Gastrocnemius medialis (tissue), 4 donors: ENCODE measurements around the gene LYZ. TPM values are rescaled to one million over a fixed set of nuclear protein-coding genes. Genes with fewer than 3 reads are reported as not detected.

ENCODE experiments used
- ATAC-seq, 2 donors: fragments of 150-250 bp; one replicate each; pipeline ENCODE4 v1.9.1; 2016
- DNase-seq, 2 donors: peaks; one replicate each; pipeline ENCODE4 v3.0.0-alpha.2; 2019
- H3K27ac ChIP-seq, 4 donors: fragments of 200-600 bp; sonication (generic); 1 replicate in 1 of 4; 2 replicates in 3 of 4; pipeline ENCODE4 v1.5.1; 2016 to 2018; ENCODE audit warnings: mild to moderate bottlenecking in 2 of 4, moderate library complexity in 1 of 4
- H3K27me3 ChIP-seq, 3 donors: fragments of 200-600 bp; sonication (generic) in 2 of 3; 1 replicate in 1 of 3; 2 replicates in 2 of 3; pipeline versions ENCODE4 v1.5.1 to v1.6.0; 2016 to 2019; ENCODE audit warnings: mild to moderate bottlenecking in 1 of 3, moderate library complexity in 1 of 3
- H3K36me3 ChIP-seq, 2 donors: fragments of 200-600 bp; sonication (generic) in 1 of 2; one replicate each; pipeline ENCODE4 v1.5.1; 2017 to 2018
- H3K4me1 ChIP-seq, 2 donors: fragments of 200-600 bp; sonication (generic) in 1 of 2; one replicate each; pipeline ENCODE4 v1.5.1; 2016 to 2017; ENCODE audit warnings: mild to moderate bottlenecking in 2 of 2
- H3K4me3 ChIP-seq, 4 donors: fragments of 200-600 bp; sonication (generic) in 3 of 4; 1 replicate in 1 of 4; 2 replicates in 3 of 4; pipeline ENCODE4 v1.5.1; 2016 to 2019; ENCODE audit warnings: mild to moderate bottlenecking in 2 of 4
- H3K9me3 ChIP-seq, 3 donors: fragments of 200-600 bp; sonication (generic) in 2 of 3; 1 replicate in 1 of 3; 2 replicates in 2 of 3; pipeline ENCODE4 v1.5.1; 2016 to 2019
- POLR2A ChIP-seq, 2 donors: fragments of 450-650 bp; IDR thresholded peaks; one replicate each; pipeline ENCODE4 v1.6.1; 2017; ENCODE audit warnings: antibody characterized with exemption in 2 of 2, mild to moderate bottlenecking in 2 of 2, moderate library complexity in 2 of 2
- in situ Hi-C, 4 donors: fragments of 200-750 bp; cut with MboI; loops; one replicate each; pipeline versions ENCODE4 v1.15.0 to v1.8.0; 2017; ENCODE audit warnings: low sequenced_read_pairs in 4 of 4
- intact Hi-C: fragments of 100-400 bp; cut with DNase I; formaldehyde crosslinking; loops from one replicate; pipeline ENCODE4 v1.15.1; 2023; ENCODE audit warnings: low total_unique reads
- total RNA-seq, 4 donors: library from RNA; depleted of rRNA; stranded (reverse); fragments of >200 nt; gene quantifications; one replicate each; pipeline versions ENCODE4 v1.1.0 to v1.2.3, GENCODE V29; 2016
- TF ChIP-seq, protein P1 (sequence below), 5 experiments: fragments of 450-650 bp in 3 of 5; fragments of 200-600 bp in 2 of 5; sonication (generic) in 2 of 5; IDR thresholded peaks in 4 of 5; conservative IDR thresholded peaks in 1 of 5; 1 replicate in 4 of 5; 2 replicates in 1 of 5; pipeline ENCODE4 v1.5.1; 2016 to 2019; ENCODE audit warnings: antibody characterized with exemption in 5 of 5, mild to moderate bottlenecking in 3 of 5, moderate library complexity in 3 of 5

Gene LYZ
- total RNA-seq, 4 donors from 2014 or later: 5.3 to 13.8 (median 12.8) TPM

DNA sequence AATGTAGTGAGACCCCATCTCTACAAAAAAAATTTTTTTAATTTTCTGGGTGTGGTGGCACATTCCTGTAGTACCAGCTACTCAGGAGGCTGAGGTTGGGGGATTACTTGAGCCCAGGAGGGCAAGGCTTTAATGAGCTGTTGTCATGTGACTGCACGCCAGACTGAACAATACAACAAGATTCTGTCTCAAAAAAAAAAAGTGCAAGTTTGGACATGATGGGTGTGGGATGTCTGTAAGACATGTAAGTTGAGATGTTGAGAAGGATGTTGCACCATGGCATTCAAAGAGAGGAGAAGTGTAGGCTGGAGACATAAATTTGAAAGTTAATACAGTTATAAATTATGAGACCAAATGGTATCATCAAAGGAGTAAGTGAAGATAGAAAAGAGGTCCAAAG, 34.9 kb downstream of the LYZ start:
- Histone ChIP-seq H3K4me1 (no peaks in the 10 kb centered on the region), H3K27me3 (no peaks in the 10 kb centered on the region), H3K4me3 (no peak overlapping the region), H3K9me3 (no peaks in the 10 kb centered on the region), H3K27ac (no peak overlapping the region), H3K36me3 (no peaks in the 10 kb centered on the region)
- TF ChIP-seq, protein P1, sequence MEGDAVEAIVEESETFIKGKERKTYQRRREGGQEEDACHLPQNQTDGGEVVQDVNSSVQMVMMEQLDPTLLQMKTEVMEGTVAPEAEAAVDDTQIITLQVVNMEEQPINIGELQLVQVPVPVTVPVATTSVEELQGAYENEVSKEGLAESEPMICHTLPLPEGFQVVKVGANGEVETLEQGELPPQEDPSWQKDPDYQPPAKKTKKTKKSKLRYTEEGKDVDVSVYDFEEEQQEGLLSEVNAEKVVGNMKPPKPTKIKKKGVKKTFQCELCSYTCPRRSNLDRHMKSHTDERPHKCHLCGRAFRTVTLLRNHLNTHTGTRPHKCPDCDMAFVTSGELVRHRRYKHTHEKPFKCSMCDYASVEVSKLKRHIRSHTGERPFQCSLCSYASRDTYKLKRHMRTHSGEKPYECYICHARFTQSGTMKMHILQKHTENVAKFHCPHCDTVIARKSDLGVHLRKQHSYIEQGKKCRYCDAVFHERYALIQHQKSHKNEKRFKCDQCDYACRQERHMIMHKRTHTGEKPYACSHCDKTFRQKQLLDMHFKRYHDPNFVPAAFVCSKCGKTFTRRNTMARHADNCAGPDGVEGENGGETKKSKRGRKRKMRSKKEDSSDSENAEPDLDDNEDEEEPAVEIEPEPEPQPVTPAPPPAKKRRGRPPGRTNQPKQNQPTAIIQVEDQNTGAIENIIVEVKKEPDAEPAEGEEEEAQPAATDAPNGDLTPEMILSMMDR (IDR thresholded peaks at IDR 0.05 in 4 of 5, conservative IDR thresholded peaks at IDR 0.05 in 1 of 5): no peak
- no peak for TF ChIP-seq POLR2A (IDR thresholded peaks at IDR 0.05)
- ATAC-seq: no peak
- DNase-seq: no peak
- intact Hi-C loops: no loop called here
- in situ Hi-C loops: no loop called here

DNA sequence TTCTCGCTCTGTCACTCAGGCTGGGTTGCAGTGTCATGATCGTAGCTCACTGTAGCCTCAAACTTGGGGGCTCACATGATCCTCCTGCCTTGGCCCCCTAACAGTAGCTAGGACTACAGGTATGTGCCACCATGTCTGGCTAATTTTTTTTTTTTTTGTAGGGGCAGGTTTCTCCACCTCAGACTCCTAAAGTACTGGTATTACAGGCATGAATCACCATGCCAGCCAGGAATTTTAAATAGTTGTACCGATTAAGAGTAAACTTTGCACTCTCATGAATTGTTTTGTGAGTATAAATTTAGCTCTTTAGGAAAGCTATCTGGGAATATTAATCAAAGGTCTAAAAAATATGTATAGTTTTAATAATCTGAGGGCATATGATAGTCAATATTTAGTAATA, 36.9 kb downstream of the LYZ start:
- no peak overlapping the region for H3K4me3 ChIP-seq
- no peaks in the 10 kb centered on the region for H3K27me3 ChIP-seq
- H3K4me1 ChIP-seq: no peaks in the 10 kb centered on the region
- ATAC-seq (no peak), DNase-seq (no peak)
- H3K9me3 ChIP-seq: no peaks in the 10 kb centered on the region
- no peaks in the 10 kb centered on the region for H3K36me3 ChIP-seq
- in situ Hi-C loops (no loop called here), intact Hi-C loops (no loop called here)
- TF ChIP-seq, protein P1 (IDR thresholded peaks at IDR 0.05 in 4 of 5, conservative IDR thresholded peaks at IDR 0.05 in 1 of 5): no peak
- TF ChIP-seq POLR2A (IDR thresholded peaks at IDR 0.05): no peak
- H3K27ac ChIP-seq: no peak overlapping the region

DNA sequence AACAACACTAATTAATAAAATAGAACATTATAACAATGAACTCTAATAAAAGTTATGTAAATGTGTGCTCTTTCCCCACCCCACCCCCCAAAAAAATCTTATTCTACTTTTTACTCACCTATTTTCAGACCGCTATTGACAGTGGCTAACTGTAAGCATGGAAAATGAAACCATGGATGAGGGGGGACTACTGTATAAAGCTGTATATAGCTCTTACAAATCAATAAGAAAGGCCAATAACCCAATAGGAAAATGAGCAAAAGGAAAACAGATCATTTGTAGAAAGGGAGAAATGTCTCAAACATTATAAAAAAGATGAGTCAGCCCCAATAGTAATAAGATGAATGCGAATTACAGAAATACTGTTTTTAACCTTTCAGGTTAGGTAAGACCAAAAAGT, 38.7 kb downstream of the LYZ start:
- Histone ChIP-seq H3K27ac (no peak overlapping the region), H3K36me3 (no peaks in the 10 kb centered on the region), H3K4me1 (no peaks in the 10 kb centered on the region), H3K27me3 (no peaks in the 10 kb centered on the region), H3K9me3 (no peaks in the 10 kb centered on the region), H3K4me3 (no peak overlapping the region)
- TF ChIP-seq, protein P1 (IDR thresholded peaks at IDR 0.05 in 4 of 5, conservative IDR thresholded peaks at IDR 0.05 in 1 of 5): no peak
- TF ChIP-seq POLR2A (IDR thresholded peaks at IDR 0.05): no peak
- in situ Hi-C loops: no loop called here
- ATAC-seq (no peak), DNase-seq (no peak)
- intact Hi-C loops: no loop called here

DNA sequence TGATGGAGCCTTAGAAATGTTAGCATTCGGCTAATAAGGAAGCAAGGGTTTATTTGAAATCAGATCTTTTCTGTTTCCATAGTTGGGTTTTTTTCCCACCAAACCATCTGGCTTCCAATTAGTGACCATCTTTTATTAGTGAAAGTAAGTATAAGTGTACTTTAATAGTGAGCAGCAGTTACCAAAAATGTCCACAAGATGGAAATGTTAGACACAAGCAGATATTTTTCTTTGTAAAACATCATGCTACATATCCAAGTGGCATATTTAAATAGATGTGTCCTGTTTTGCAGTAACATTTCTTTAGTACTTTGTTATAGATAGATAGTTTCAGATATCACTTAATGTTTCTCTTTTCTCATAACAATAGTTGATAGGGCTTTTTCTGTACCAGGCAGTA, 40.2 kb downstream of the LYZ start:
- DNase-seq: no peak
- H3K9me3 ChIP-seq: no peaks in the 10 kb centered on the region
- ATAC-seq: no peak
- no peak overlapping the region for H3K27ac ChIP-seq
- H3K4me3 ChIP-seq: no peak overlapping the region
- H3K4me1 ChIP-seq: no peaks in the 10 kb centered on the region
- intact Hi-C loops: no loop called here
- TF ChIP-seq POLR2A (IDR thresholded peaks at IDR 0.05): no peak
- TF ChIP-seq, protein P1 (IDR thresholded peaks at IDR 0.05 in 4 of 5, conservative IDR thresholded peaks at IDR 0.05 in 1 of 5): peak in 4 of 5 experiments; percentile 17 to 46 (median 40)
- H3K36me3 ChIP-seq: no peaks in the 10 kb centered on the region
- no peaks in the 10 kb centered on the region for H3K27me3 ChIP-seq
- in situ Hi-C loops: no loop called here

DNA sequence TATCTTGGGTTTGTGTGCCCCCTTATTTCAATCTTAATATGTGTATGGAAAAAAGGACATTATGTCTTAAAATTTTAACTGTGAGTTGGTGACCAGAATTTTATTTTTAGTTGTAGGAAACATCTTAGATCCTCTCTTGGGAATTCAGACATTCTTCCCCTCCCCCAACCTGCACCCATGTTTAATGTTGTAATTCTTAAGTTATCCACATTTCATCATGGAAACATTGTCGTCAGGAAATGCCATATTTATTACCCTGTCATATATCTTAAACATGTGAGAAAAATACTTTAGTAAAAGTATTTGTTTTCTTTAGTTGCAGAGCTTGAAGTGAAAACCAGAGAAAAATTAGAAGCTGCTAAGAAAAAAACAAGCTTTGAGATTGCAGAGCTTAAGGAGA, 41.6 kb downstream of the LYZ start:
- Histone ChIP-seq H3K27me3 (no peaks in the 10 kb centered on the region), H3K4me3 (no peak overlapping the region), H3K27ac (no peak overlapping the region), H3K9me3 (no peaks in the 10 kb centered on the region), H3K4me1 (no peaks in the 10 kb centered on the region), H3K36me3 (no peaks in the 10 kb centered on the region)
- intact Hi-C loops (no loop called here), in situ Hi-C loops (no loop called here)
- TF ChIP-seq, protein P1 (IDR thresholded peaks at IDR 0.05 in 4 of 5, conservative IDR thresholded peaks at IDR 0.05 in 1 of 5): no peak
- no peak for TF ChIP-seq POLR2A (IDR thresholded peaks at IDR 0.05)
- no peak for ATAC-seq
- DNase-seq: no peak
